Uterus (tissue), 2 donors: ENCODE data around the gene MAP2K2.
"Not testable (repeated sequence)": the region's sequence is repeated elsewhere in the genome, so short reads cannot be mapped to it uniquely, and the experiment has no call there.

ENCODE experiments used
- CTCF ChIP-seq, 4 experiments: fragments of 200-600 bp in 2 of 4; fragments of 450-650 bp in 2 of 4; sonication (generic) in 2 of 4; IDR thresholded peaks; one replicate each; pipeline ENCODE4 v1.5.1; 2016 to 2019; ENCODE audit warnings: antibody characterized with exemption in 4 of 4, mild to moderate bottlenecking in 2 of 4, moderate library complexity in 1 of 4
- POLR2A ChIP-seq, 2 donors: fragments of 450-650 bp; IDR thresholded peaks; one replicate each; pipeline ENCODE4 v1.6.1; 2016; ENCODE audit warnings: antibody characterized with exemption in 2 of 2, mild to moderate bottlenecking in 1 of 2, moderate library complexity in 1 of 2

DNA sequence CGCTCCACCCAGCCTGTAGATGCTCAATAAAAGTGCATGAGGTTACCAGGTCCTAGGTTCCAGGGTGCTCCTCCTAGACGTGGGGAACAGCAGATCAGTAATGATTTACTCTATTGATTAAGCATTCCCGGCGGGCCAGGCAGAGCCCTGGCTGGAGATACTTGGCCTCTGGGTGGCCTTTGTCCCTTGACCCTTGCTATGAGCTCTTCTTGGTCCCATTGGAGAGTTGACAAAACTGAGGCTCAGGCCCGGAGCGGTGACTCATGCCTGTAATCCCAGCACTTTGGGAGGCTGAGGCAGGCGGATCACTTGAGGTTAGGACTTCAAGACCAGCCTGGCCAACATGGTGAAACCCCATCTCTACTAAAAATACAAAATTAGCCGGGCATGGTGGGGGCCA, 34.0 kb upstream of the MAP2K2 start:
- not testable (repeated sequence) for TF ChIP-seq CTCF, POLR2A (IDR thresholded peaks at IDR 0.05)
